ENCODE measurements around the gene FGD2. TPM values are rescaled to one million over a fixed set of nuclear protein-coding genes. Genes with fewer than 3 reads are reported as not detected.

Gene FGD2
- total and polyA plus RNA-seq, 9 of the 15 experiments (the other 6 are each of a cell fraction or from before 2014, with no cell fraction given), result 0.09 TPM; not detected in 8

- TF ChIP-seq VEZF1 (CRISPR knock-in tag; IDR thresholded peaks at IDR 0.05) (peak; percentile 67; the same call in 1 of the 2 replicates), JUNB (CRISPR knock-in tag; conservative IDR thresholded peaks at IDR 0.05) (peak; percentile 79), MED1 (CRISPR knock-in tag; IDR thresholded peaks at IDR 0.05; ENCODE audit: borderline replicate concordance) (no peak), HDAC1 (IDR thresholded peaks at IDR 0.05) (peak; percentile 21 to 91; a peak in 3 of 4 replicates), ZNF263 (CRISPR knock-in tag; IDR thresholded peaks at IDR 0.05; ENCODE audit: borderline replicate concordance) (no peak; the same call in 1 of the 2 replicates), DMBX1 (CRISPR knock-in tag; IDR thresholded peaks at IDR 0.05; ENCODE audit: borderline replicate concordance) (peak; percentile 91), EWSR1 (IDR thresholded peaks at IDR 0.05; ENCODE audit: borderline replicate concordance, low read depth, partially characterized antibody) (no peak), SOX6 (IDR thresholded peaks at IDR 0.05) (peak; percentile 86), THAP7 (CRISPR knock-in tag; IDR thresholded peaks at IDR 0.05) (peak; percentile 69; the same call in 1 of the 2 replicates), XRCC4 (IDR thresholded peaks at IDR 0.05; ENCODE audit: extremely low read depth, insufficient read depth, insufficient read length) (no peak), GABPB1 (CRISPR knock-in tag; IDR thresholded peaks at IDR 0.05) (no peak; the same call in 1 of the 2 replicates), SIN3A (IDR thresholded peaks at IDR 0.05; ENCODE audit: borderline replicate concordance in 2 of 2, control insufficient read depth in 1 of 2, low read depth in 2 of 2, low read length in 2 of 2) (no peak), RBM34 (IDR thresholded peaks at IDR 0.05; ENCODE audit: borderline replicate concordance, insufficient read depth, low read length) (no peak), STAG1 (CRISPR knock-in tag; IDR thresholded peaks at IDR 0.05; ENCODE audit: borderline replicate concordance) (0 out of 2 replicates have a peak, but pooled peaks have one; percentile 19), FOXK2 (conservative IDR thresholded peaks at IDR 0.05 in 1 of 2, IDR thresholded peaks at IDR 0.05 in 1 of 2; ENCODE audit: low read depth in 2 of 2) (peak; percentile 92 to 93), ZNF785 (CRISPR knock-in tag; IDR thresholded peaks at IDR 0.05) (no peak)
- TF ChIP-seq, protein P1, sequence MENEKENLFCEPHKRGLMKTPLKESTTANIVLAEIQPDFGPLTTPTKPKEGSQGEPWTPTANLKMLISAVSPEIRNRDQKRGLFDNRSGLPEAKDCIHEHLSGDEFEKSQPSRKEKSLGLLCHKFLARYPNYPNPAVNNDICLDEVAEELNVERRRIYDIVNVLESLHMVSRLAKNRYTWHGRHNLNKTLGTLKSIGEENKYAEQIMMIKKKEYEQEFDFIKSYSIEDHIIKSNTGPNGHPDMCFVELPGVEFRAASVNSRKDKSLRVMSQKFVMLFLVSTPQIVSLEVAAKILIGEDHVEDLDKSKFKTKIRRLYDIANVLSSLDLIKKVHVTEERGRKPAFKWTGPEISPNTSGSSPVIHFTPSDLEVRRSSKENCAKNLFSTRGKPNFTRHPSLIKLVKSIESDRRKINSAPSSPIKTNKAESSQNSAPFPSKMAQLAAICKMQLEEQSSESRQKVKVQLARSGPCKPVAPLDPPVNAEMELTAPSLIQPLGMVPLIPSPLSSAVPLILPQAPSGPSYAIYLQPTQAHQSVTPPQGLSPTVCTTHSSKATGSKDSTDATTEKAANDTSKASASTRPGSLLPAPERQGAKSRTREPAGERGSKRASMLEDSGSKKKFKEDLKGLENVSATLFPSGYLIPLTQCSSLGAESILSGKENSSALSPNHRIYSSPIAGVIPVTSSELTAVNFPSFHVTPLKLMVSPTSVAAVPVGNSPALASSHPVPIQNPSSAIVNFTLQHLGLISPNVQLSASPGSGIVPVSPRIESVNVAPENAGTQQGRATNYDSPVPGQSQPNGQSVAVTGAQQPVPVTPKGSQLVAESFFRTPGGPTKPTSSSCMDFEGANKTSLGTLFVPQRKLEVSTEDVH (IDR thresholded peaks at IDR 0.05; ENCODE audit: low read depth, partially characterized antibody), result peak; percentile 53
These were observed 54.1 kb downstream of the FGD2 start (continued) for GRCh38 chr6:37059344-37060194.
